LHCN-M2 (cell line): ENCODE data around the gene KLHL40. TPM values are rescaled to one million over a fixed set of nuclear protein-coding genes. Genes with fewer than 3 reads are reported as not detected.

ENCODE experiments used
- DNase-seq: peaks from one replicate; pipeline ENCODE4 v3.0.0-alpha.2; 2012; ENCODE audit warnings: low read depth
- total RNA-seq: library from RNA; depleted of rRNA; stranded (reverse); fragments of >200 nt; gene quantifications from 2 replicates; pipeline ENCODE4 v1.2.3, GENCODE V29; 2014

KLHL40 gene
- total RNA-seq, 1 experiment from 2014 or later: 0.06 TPM

- no peak for DNase-seq
Measured at GRCh38 chr3:42690191-42690590, 4.9 kb downstream of the KLHL40 start.

DNA sequence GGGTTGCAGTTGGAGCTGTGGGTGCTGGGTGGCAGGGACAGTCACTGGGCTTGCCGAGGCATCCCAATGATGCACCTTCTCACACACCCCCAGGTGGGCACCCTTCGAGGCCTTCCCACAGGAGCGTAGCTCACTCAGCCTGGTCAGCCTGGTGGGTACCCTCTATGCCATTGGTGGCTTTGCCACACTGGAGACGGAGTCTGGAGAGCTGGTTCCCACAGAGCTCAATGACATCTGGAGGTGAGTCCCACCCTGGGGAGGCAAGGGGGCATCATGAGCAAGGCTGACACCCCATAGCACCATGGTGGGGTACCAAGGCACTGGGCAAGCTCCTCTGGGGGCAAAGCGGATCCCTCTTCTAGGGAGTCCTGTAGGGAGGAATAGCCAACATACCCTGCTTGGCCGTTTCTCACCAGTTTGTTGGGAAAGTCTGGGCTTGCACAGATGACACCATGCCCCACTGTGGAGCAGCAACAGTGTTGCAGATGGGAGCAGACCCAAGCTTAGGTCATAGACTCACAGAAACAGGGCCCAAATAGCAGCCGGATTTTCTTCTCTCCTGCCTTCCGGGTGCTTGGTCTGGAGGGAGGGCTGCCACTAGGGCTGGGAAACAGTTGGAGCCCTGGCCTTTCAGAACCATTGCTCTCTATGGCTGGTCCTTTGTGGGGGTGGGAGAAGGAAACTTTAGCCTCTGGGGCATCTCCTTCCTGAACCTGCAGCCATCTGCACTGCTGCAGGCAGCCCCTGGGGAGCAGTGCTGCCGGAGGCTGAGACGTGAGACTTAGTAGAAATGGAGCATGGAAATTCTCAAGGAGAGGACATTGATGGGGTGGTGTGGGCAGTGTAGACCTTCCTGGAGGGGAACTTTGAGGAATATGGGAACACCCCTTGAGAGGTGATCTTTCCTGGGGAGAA is 5.7 kb downstream of the KLHL40 start:
- no peak for DNase-seq

DNA sequence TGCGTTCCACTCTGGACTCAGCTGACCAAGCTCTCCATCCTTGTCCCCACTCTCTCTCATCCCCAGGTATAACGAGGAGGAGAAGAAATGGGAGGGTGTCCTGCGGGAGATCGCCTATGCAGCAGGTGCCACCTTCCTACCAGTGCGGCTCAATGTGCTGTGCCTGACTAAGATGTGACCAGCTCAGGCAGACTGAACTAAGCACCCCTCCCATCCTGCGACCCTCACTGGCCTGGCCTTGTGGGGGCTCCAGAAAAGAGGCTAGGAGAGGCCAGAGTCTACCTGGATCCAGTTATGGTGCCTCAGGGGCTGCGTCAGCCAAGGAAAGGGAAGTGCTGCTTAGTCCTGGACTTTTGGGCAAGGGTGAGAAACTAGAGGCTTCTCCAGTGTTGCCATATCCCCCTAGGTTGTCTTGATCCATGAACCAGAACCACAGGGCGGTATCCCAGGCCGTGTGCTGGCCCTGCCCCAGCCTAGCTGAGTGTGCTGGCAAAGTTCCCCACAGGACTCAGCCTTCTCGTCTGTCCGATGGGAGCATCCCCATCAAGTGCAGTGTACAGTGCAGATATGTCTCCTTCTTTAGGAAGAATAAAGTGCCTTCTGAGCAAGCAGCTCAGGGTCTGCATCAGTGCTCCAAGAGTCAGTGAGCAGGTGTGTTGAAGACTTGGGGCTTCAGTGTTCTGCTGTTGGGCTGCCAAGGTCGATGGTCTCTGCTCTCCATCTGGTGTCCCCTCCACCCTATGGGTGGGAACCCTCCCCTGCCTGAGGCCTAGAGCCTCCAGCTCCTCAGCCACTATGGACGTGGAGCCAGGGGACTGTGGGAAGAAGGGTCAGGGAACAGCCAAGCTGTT is 6.7 kb downstream of the KLHL40 start:
- DNase-seq: no peak

- DNase-seq: no peak
Measured at GRCh38 chr3:42692667-42693529, 7.6 kb downstream of the KLHL40 start.

DNA sequence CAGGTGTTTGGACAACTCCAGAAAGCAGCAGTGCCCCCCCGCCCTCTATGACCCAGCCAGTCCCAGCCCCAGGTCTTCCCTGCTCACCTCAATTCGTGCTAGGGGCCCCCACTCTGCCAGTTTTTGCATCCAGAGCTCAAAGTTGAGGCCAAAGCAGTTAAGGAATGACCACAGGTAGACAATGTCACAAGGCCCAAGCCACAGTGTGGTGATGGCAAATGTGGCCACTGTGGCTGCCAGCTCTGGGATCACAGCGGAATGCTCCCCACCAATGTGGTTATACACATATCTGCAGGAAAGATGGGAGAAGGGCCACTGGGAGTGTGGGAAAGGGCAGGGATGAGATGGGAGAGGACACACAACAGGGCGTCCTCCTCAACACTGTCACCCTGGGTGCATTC is 8.2 kb downstream of the KLHL40 start:
- DNase-seq: no peak

DNA sequence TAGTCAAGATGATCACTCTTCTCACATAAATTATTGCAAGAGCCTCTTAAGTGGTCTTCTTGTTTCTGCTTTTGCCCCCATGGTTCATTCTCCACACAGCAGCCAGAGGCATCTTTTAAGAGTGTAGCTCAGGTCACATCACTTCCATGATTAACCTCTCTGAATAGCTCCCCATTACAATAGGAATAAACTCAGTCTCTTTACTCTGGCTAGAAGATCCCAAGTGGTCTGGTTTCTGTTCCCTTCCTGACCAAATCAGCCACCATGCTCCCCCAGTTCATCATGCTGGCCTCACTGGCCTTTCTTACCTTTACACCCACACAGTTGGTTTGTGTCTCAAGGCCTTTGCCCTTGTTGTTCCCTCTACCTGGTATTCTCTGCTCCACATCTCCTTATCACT is 9.0 kb downstream of the KLHL40 start:
- no peak for DNase-seq

DNA sequence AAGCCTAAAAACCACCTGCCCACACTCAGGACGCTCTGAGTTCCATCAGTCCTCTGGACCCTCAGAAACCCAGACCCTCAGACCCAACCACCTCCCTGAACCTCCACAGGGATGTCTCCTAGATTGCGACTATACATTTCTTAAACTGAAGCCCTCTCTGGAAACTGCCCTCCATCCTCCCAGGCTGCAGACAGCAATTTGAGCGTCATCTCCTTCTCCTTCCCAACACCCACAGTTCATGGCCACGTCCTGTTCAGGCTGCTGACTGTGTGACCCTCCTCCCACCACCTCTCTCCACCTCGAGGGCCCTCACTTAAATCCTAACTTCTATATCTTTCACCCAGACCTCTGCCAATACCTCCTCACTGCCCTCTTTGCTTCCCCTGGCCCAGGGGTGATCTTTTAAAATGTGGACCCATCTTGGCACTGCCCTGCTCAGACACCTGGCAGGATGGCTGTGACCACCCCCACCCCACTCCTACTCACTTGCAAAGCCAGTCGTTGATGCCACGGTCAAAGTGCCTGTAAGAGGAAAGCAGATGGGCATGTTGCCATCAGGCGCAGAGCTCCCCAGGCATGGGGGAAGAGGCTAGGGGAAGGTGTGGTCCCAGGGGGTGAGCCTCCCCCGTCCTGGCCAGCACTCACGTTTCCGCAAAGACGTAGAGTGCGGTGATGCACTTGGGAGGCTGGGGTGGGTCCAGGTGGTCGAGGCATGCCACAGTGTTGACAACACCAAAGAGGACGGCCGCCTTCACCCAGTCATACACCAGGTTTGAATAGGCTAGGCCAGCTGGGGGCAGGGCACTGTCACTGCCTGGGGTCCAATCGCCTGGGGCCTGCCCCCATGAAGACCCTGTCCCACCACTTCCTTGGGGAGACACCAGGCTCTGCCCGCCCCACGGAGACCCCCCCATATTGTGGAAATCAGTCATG is 11.3 kb downstream of the KLHL40 start:
- DNase-seq: no peak

DNA sequence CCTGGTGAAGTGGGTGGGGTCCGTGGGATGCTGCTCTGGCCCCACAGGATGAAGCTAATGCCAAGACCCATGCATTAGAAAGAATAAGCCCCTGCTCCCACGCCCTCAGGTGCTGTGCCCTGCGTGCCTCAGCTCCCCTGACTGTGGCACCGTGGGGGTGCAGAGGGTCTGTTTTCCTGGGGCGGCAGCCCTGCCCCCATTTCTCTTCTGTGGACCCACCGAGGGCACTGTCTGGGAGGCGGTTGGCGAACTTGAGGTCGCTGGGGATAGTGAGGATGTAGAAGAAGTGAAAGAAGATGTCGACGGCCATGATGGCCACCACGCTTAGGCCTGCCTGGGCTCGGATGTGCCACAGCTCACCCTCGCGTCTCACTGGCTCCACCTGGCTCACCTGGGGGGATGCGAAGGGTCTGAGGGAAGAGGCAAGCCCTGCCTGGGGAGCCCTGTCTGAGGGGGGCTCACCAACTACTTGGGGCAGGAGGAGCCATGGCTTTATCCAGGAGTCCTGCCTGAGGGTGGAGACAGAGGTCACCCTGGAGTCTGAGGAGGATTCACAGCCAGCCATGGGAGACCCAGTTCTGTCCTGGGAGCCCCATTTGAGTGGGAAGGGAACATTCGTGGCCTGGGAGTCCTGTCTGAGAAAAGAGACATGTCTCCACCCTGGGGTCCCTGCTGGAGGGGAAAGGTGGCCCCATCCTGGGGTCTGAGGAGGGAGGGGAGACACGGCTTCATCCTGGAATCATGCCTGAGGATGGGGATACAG is 12.1 kb downstream of the KLHL40 start:
- no peak for DNase-seq

DNA sequence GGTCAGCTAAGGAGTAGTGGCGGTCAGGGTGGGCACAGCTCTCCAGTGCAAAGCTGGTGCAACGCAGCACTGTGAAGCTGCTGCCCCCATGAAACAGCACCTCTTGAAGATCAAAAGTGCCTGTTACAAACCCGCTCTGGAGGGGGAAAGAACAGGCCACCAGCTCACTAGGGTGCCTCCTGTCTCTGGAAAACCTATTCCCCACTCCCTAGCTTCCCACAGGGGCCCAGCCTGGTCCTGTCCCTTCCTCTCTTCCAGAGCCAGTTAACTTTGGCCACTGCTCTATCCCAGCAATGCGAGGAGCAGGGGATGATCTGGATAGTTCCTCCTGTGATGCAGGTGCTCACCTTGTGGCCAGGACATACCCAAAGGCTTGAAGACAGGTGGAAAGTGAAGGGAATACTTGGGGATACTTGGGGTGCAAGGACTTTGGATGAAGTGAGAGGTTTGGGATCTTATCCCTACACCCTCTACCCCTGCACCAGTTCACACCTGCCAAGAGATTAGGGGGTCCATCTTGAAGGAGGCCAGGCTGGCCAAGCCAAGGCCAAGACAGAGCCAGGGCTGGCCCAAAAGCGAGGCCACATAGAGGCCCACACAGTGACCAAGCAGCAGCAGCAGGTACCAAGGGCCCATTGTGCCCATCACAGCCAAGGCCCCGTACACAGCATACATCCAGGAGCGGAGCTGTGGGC is 13.0 kb downstream of the KLHL40 start:
- no peak for DNase-seq

GRCh38 chr3:42698911-42699230 is 13.5 kb downstream of the KLHL40 start:
- no peak for DNase-seq

- no peak for DNase-seq
Measured at GRCh38 chr3:42699511-42699971, 14.2 kb downstream of the KLHL40 start.

GRCh38 chr3:42700366-42701288 is 15.3 kb downstream of the KLHL40 start:
- no peak for DNase-seq

GRCh38 chr3:42701371-42702065 is 16.2 kb downstream of the KLHL40 start:
- peak; percentile 54 for DNase-seq

- no peak for DNase-seq
Measured at GRCh38 chr3:42702066-42702951, 17.0 kb downstream of the KLHL40 start, which contains the start of gene HHATL. HHATL (minus strand) TSS chr3:42702798; CDS start chr3:42700826, 1,972 bp downstream.

DNA sequence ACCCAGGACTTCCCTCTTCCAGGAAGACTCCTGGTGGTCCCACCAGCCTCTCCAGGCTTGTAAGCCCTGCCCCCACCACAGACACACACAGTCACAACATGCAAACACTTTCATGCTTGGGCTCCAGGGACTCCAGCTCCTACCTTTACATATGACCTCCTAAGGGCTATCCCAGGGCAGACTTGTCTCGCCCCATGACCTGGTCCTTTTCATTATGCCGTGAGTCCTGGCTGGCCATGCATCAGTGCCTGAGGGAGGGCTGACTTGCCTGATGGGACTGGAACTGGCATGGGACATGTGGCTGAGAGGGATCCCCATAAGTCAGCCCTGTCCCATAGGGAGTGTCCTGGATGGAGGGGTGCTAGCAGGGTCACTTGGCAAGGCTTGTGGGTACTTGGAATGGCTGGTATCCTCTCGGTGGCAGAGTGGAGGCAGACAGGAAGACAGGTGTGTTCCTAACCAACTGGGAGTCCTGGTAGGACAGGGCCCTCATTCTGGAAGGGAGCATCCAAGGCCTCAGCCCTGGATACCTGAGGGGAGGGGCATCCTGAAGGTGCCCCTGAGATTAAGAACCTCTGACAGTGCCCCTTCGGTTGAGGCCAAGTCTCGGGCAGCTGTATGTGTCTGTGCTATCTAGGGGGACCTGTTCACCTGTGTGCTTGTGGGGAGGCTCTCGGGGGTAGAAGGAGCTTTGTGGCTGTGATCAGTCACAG is 17.8 kb downstream of the KLHL40 start:
- DNase-seq: no peak

DNA sequence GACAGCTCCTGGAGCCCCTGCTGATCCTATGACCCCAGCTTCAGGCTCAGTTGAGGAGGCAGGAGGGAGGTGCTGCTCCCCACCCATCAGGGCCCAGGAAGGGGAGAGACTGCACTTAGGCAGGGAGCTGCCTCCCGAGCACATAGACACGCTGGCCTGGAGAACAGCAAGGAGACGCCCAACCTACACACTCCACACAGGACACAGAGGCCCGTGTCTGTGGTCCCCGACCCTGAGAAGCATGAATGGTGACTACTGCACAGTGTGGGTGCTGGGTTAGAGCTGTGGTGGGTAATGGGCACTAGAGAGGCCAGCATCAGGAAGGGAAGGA is 18.3 kb downstream of the KLHL40 start:
- no peak for DNase-seq
